Suprapubic skin (tissue), 4 donors: ENCODE measurements around the gene ACAP3.

ENCODE experiments used
- CTCF ChIP-seq, 2 donors: fragments of 200-600 bp in 1 of 2; fragments of 450-650 bp in 1 of 2; sonication (generic) in 1 of 2; IDR thresholded peaks; one replicate each; pipeline ENCODE4 v1.5.1; 2016 to 2019; ENCODE audit warnings: antibody characterized with exemption in 2 of 2, mild to moderate bottlenecking in 1 of 2, moderate library complexity in 1 of 2
- POLR2A ChIP-seq, 2 donors: fragments of 450-650 bp; IDR thresholded peaks; one replicate each; pipeline ENCODE4 v1.6.1; 2017; ENCODE audit warnings: antibody characterized with exemption in 2 of 2, mild to moderate bottlenecking in 2 of 2, moderate library complexity in 2 of 2
- POLR2AphosphoS5 ChIP-seq, 3 donors: sonication (generic); formaldehyde crosslinking; IDR thresholded peaks; one replicate each; pipeline ENCODE4 v1.6.1; 2017; ENCODE audit warnings: antibody characterized with exemption in 3 of 3

GRCh38 chr1:1314678-1315335 is 7.1 kb upstream of the ACAP3 start:
- no peak for TF ChIP-seq CTCF (IDR thresholded peaks at IDR 0.05)
- no peak for TF ChIP-seq POLR2A (IDR thresholded peaks at IDR 0.05)
- no peak for TF ChIP-seq POLR2AphosphoS5 (IDR thresholded peaks at IDR 0.05)
